GOT3 (cell line): ENCODE data around the gene UBC.

ENCODE experiments used
- DNase-seq: peaks from one replicate; lab custom pipeline; 2025; ENCODE audit warnings: mixed read lengths; lab: John Stamatoyannopoulos, UW

The UBC gene

GRCh38 chr12:124914392-124915238, at the start of gene UBC:
TSS of gene UBC (minus strand) at chr12:124914650. CDS start at chr12:124913771, 879 bp downstream.
- DNase-seq = no peak

- no peak for DNase-seq
Measured at GRCh38 chr12:124963211-124963610, 48.8 kb upstream of the UBC start.

GRCh38 chr12:124961055-124961454, 46.6 kb upstream of the UBC start:
- no peak for DNase-seq

GRCh38 chr12:124956571-124956970, 42.1 kb upstream of the UBC start:
- no peak for DNase-seq

GRCh38 chr12:124954771-124955170, 40.3 kb upstream of the UBC start:
- no peak for DNase-seq

GRCh38 chr12:124953689-124954405, 39.4 kb upstream of the UBC start:
- no peak for DNase-seq

- no peak for DNase-seq
Measured at GRCh38 chr12:124952801-124953200, 38.4 kb upstream of the UBC start.

- no peak for DNase-seq
Measured at GRCh38 chr12:124952295-124952694, 37.8 kb upstream of the UBC start.

GRCh38 chr12:124949779-124950728, 35.6 kb upstream of the UBC start:
- DNase-seq = no peak

GRCh38 chr12:124949066-124949465, 34.6 kb upstream of the UBC start:
- DNase-seq = no peak

- no peak for DNase-seq
Measured at GRCh38 chr12:124947561-124948398, 33.3 kb upstream of the UBC start.

GRCh38 chr12:124947013-124947412, 32.6 kb upstream of the UBC start:
- DNase-seq = no peak

GRCh38 chr12:124946447-124946793, 32.0 kb upstream of the UBC start:
- no peak for DNase-seq

GRCh38 chr12:124941170-124941527, 26.7 kb upstream of the UBC start:
- DNase-seq = no peak

GRCh38 chr12:124940393-124941169, 26.1 kb upstream of the UBC start:
- DNase-seq = no peak

GRCh38 chr12:124940143-124940392, 25.6 kb upstream of the UBC start:
- DNase-seq = no peak

GRCh38 chr12:124939421-124940142, 25.1 kb upstream of the UBC start:
- no peak for DNase-seq

- no peak for DNase-seq
Measured at GRCh38 chr12:124939079-124939420, 24.6 kb upstream of the UBC start.

- no peak for DNase-seq
Measured at GRCh38 chr12:124938587-124938986, 24.1 kb upstream of the UBC start.

- DNase-seq = no peak
Measured at GRCh38 chr12:124938108-124938507, 23.7 kb upstream of the UBC start.
